Caco-2 (cell line): ENCODE results near the gene SART3. TPM values are rescaled to one million over a fixed set of nuclear protein-coding genes. Genes with fewer than 3 reads are reported as not detected.

Experiments used
- BruUV-seq: library from RNA; stranded (reverse); fragments of 400-500 nt; replicated peaks from 2 replicates; lab custom pipeline; 2021; lab: Mats Ljungman, UMichigan
- CTCF ChIA-PET: fragments of 300-600 bp; sonication (Branson Sonifier 250); formaldehyde crosslinking; loops from one replicate; lab custom pipeline; 2022; ENCODE audit warnings: antibody characterized with exemption; lab: Charles Lee
- POLR2A ChIA-PET: fragments of 300-600 bp; sonication (Branson Sonifier 250); formaldehyde crosslinking; loops from one replicate; lab custom pipeline; 2022; ENCODE audit warnings: antibody characterized with exemption; lab: Charles Lee
- DNase-seq, 2 experiments: peaks; one replicate each; pipeline versions ENCODE4 v3.0.0 to v3.0.0-alpha.2; 2020 to 2022
- H3K27me3 ChIP-seq: replicated peaks from 2 replicates; pipeline ENCODE4 v1.6.0; 2011; ENCODE audit warnings: low read length; ENCODE audit not compliant: control insufficient read depth, insufficient read depth
- H3K36me3 ChIP-seq: 2 replicates; pipeline ENCODE4 v1.5.1; 2011; ENCODE audit warnings: low read length; ENCODE audit not compliant: control insufficient read depth, insufficient read depth
- H3K4me1 ChIP-seq: fragments of 250-450 bp; sonication (Bioruptor Pico); 2 replicates; pipeline ENCODE4 v1.5.1; 2020; ENCODE audit warnings: mild to moderate bottlenecking
- H3K4me3 ChIP-seq: 2 replicates; pipeline ENCODE4 v1.5.1; 2011; ENCODE audit warnings: low read depth, mild to moderate bottlenecking, control low read depth, low read length
- H3K9me3 ChIP-seq: fragments of 250-450 bp; sonication (Bioruptor Pico); 2 replicates; pipeline ENCODE4 v1.5.1; 2020; ENCODE audit warnings: mild to moderate bottlenecking, moderate library complexity
- H3K27ac Mint-ChIP-seq: one replicate; pipeline ENCODE4 v1.8.0; 2022; ENCODE audit warnings: mixed read lengths; ENCODE audit not compliant: unreplicated experiment
- H3K27me3 Mint-ChIP-seq: one replicate; pipeline ENCODE4 v1.8.0; 2022; ENCODE audit warnings: mixed read lengths; ENCODE audit not compliant: insufficient read depth, unreplicated experiment
- H3K36me3 Mint-ChIP-seq: one replicate; pipeline ENCODE4 v1.8.0; 2022; ENCODE audit warnings: mild to moderate bottlenecking, mixed read lengths; ENCODE audit not compliant: insufficient read depth, unreplicated experiment
- H3K4me1 Mint-ChIP-seq: one replicate; pipeline ENCODE4 v1.8.0; 2022; ENCODE audit warnings: low read depth, mixed read lengths; ENCODE audit not compliant: unreplicated experiment
- H3K4me3 Mint-ChIP-seq: one replicate; pipeline ENCODE4 v1.8.0; 2022; ENCODE audit warnings: mild to moderate bottlenecking, moderate library complexity, mixed read lengths; ENCODE audit not compliant: unreplicated experiment
- H3K9me3 Mint-ChIP-seq: one replicate; pipeline ENCODE4 v1.8.0; 2022; ENCODE audit warnings: mixed read lengths; ENCODE audit not compliant: unreplicated experiment
- intact Hi-C: fragments of 100-400 bp; cut with micrococcal nuclease; formaldehyde crosslinking; loops from one replicate; pipeline ENCODE4 v1.10.0; 2022; ENCODE audit not compliant: unreplicated experiment
- total RNA-seq: library from RNA; stranded (reverse); gene quantifications from 2 replicates; pipeline ENCODE4 v1.2.3, GENCODE V29; 2022
- TF ChIP-seq, protein P1 (sequence below), 2 experiments: fragments of 200-600 bp in 1 of 2; IDR thresholded peaks; 1 replicate in 1 of 2; 2 replicates in 1 of 2; pipeline versions ENCODE4 v1.5.1 to v1.8.0; 2011 to 2022; ENCODE audit warnings: antibody characterized with exemption in 1 of 2, control low read depth in 1 of 2, inconsistent platforms in 1 of 2, low read depth in 1 of 2, low read length in 1 of 2, mild to moderate bottlenecking in 1 of 2, moderate library complexity in 1 of 2; ENCODE audit not compliant: insufficient read depth in 1 of 2, severe bottlenecking in 1 of 2, unreplicated experiment in 1 of 2

The SART3 gene
- total RNA-seq, 1 experiment from 2014 or later: 77.3 TPM

- peaks cover 18% of the 10 kb centered on the region for H3K4me1 Mint-ChIP-seq
- Histone ChIP-seq H3K9me3 (no peaks in the 10 kb centered on the region), H3K4me1 (no peaks in the 10 kb centered on the region), H3K36me3 (no peaks in the 10 kb centered on the region; the same call in 1 of the 2 replicates), H3K27me3 (no peaks in the 10 kb centered on the region), H3K4me3 (peak overlapping the region; percentile 77)
- TF ChIP-seq, protein P1, sequence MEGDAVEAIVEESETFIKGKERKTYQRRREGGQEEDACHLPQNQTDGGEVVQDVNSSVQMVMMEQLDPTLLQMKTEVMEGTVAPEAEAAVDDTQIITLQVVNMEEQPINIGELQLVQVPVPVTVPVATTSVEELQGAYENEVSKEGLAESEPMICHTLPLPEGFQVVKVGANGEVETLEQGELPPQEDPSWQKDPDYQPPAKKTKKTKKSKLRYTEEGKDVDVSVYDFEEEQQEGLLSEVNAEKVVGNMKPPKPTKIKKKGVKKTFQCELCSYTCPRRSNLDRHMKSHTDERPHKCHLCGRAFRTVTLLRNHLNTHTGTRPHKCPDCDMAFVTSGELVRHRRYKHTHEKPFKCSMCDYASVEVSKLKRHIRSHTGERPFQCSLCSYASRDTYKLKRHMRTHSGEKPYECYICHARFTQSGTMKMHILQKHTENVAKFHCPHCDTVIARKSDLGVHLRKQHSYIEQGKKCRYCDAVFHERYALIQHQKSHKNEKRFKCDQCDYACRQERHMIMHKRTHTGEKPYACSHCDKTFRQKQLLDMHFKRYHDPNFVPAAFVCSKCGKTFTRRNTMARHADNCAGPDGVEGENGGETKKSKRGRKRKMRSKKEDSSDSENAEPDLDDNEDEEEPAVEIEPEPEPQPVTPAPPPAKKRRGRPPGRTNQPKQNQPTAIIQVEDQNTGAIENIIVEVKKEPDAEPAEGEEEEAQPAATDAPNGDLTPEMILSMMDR (IDR thresholded peaks at IDR 0.05; ENCODE audit: insufficient read depth in 1 of 2, low read depth in 1 of 2, low read length in 1 of 2, severe bottlenecking in 1 of 2, unreplicated experiment in 1 of 2): no peak
- no peaks in the 10 kb centered on the region for H3K9me3 Mint-ChIP-seq
- intact Hi-C loops: loop anchor here (10.0 kb wide), 1 partner anchor 451 kb away; no protein-coding TSS in a partner anchor
- peak overlapping the region; percentile 89 for H3K27ac Mint-ChIP-seq
- ChIA-PET POLR2A (no interaction called here), CTCF (no interaction called here)
- peaks cover 2% of the 10 kb centered on the region for H3K27me3 Mint-ChIP-seq
- BruUV-seq: no TSS peak
- peaks cover 64% of the 10 kb centered on the region for H3K36me3 Mint-ChIP-seq
- no peak for DNase-seq
- peak overlapping the region; percentile 82 for H3K4me3 Mint-ChIP-seq
Measured at GRCh38 chr12:108515916-108516315, 45.1 kb downstream of the SART3 start.

DNA sequence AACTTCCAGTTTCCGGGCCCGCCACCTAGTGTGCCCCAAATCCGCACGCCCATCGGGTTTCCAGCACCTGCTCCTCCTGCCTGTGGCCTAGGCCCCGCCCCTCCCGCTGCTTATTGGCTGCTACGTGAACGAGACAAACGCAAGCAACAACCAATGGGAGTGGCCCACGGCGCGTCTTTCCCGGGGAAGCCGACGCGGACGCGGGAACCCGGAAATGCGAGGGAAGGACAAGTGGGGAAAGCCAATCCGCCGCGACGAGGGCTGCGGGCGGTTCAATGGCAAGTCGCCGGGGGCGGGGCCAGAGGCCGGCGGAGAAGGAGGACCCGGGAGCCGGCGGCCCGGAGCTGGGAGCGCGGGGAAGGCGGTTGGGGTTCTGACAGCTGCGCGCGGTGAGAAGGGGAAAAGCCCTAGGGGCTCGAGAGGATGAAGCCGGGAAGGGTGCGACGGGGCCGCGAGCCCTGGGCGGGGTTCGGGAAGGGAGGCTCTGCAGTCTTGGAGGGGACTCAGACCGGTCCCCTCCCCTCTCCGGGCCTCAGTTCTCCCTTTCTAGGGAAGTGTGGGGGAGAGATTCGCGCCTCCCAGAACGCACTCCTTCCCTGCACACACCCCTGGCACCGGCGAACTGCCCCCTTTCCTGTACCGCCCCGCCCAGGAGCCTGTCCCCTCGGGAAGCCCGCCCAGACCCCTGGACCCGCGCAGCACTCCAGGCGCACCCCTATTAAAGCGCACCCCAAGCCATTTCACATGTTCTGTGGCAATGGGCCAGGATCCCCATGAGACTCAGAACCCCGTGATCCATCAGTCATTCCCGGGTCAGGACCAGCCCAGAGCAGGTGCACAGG lies 45.8 kb downstream of the SART3 start, which contains the start of gene FICD:
FICD (plus strand) TSS at position 305 of the 842 bp plus-strand sequence. CDS start 1,696 bp downstream, outside the sequence.
- Histone ChIP-seq H3K9me3 (no peaks in the 10 kb centered on the region), H3K36me3 (no peaks in the 10 kb centered on the region; the same call in 1 of the 2 replicates), H3K4me3 (peak within 1 kb of the TSS; percentile 77), H3K4me1 (no peaks in the 10 kb centered on the region), H3K27me3 (no peaks in the 10 kb centered on the region)
- Mint-ChIP-seq H3K36me3 (peaks cover 57% of the 10 kb centered on the region), H3K9me3 (no peaks in the 10 kb centered on the region), H3K27me3 (peaks cover 2% of the 10 kb centered on the region), H3K27ac (peak within 1 kb of the TSS; percentile 89), H3K4me1 (peaks cover 18% of the 10 kb centered on the region), H3K4me3 (peak within 1 kb of the TSS; percentile 82)
- POLR2A ChIA-PET: interaction anchor here (0.5 kb wide), 1 partner anchor 639 kb away, joined by 3 read pairs; no protein-coding TSS in a partner anchor
- TF ChIP-seq, protein P1 (IDR thresholded peaks at IDR 0.05; ENCODE audit: insufficient read depth in 1 of 2, low read depth in 1 of 2, low read length in 1 of 2, severe bottlenecking in 1 of 2, unreplicated experiment in 1 of 2): no peak
- TSS peak; percentile 70 for BruUV-seq
- intact Hi-C loops: loop anchor here (10.0 kb wide), 1 partner anchor 450 kb away; no protein-coding TSS in a partner anchor
- CTCF ChIA-PET: no interaction called here
- DNase-seq: peak; percentile 99

DNA sequence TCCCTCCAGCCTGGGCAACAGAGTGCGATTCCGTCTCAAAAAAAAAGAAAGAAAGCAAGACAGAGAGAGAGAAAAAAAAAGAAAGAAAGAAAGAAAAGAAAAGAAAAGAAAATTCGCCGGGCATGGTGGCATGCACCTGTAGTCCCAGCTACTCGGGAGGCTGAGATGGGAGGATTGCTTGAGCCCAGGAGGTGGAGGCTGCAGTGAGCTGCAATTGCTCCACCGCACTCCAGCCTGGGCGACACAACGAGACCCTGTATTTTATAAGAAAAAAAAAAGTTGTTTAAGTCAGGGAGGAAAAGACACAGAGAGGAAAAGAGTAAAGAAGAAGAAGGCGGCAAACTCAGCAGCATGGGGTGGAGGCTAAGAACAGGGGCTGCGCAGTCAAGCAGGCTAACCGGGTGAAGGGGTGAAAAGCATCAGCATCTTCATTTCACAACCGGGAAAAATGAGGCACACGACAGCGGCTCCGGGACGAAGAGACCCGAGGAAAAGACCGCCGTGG lies 46.5 kb downstream of the SART3 start:
- no peaks in the 10 kb centered on the region; the same call in 1 of the 2 replicates for H3K36me3 ChIP-seq
- no TSS peak for BruUV-seq
- DNase-seq: no peak
- H3K4me3 ChIP-seq: peak overlapping the region; percentile 34
- CTCF ChIA-PET: no interaction called here
- H3K4me1 Mint-ChIP-seq: peaks cover 18% of the 10 kb centered on the region
- H3K27me3 ChIP-seq: no peaks in the 10 kb centered on the region
- intact Hi-C loops: loop anchor here (10.0 kb wide), 1 partner anchor 450 kb away; no protein-coding TSS in a partner anchor
- peak overlapping the region; percentile 89 for H3K27ac Mint-ChIP-seq
- no peaks in the 10 kb centered on the region for H3K9me3 Mint-ChIP-seq
- POLR2A ChIA-PET: no interaction called here
- peak overlapping the region; percentile 82 for H3K4me3 Mint-ChIP-seq
- H3K4me1 ChIP-seq: no peaks in the 10 kb centered on the region
- H3K9me3 ChIP-seq: no peaks in the 10 kb centered on the region; the same call in 1 of the 2 replicates
- peaks cover 50% of the 10 kb centered on the region for H3K36me3 Mint-ChIP-seq
- H3K27me3 Mint-ChIP-seq: peaks cover 2% of the 10 kb centered on the region
- TF ChIP-seq, protein P1 (IDR thresholded peaks at IDR 0.05; ENCODE audit: insufficient read depth in 1 of 2, low read depth in 1 of 2, low read length in 1 of 2, severe bottlenecking in 1 of 2, unreplicated experiment in 1 of 2): no peak
